Karpas-422 (cell line): ENCODE results near the gene S1PR3. TPM values are rescaled to one million over a fixed set of nuclear protein-coding genes. Genes with fewer than 3 reads are reported as not detected.

Source experiments
- DNase-seq: peaks from one replicate; pipeline ENCODE4 v3.0.0-alpha.2; 2015
- H2AFZ ChIP-seq: fragments of 200-600 bp; sonication (generic); 2 replicates; pipeline ENCODE4 v1.6.1; 2014; ENCODE audit warnings: antibody characterized with exemption, low read length, mixed read lengths
- H3K27ac ChIP-seq: fragments of 200-600 bp; sonication (generic); 2 replicates; pipeline ENCODE4 v1.5.1; 2014; ENCODE audit warnings: mild to moderate bottlenecking, low read length, moderate library complexity
- H3K27me3 ChIP-seq: fragments of 200-600 bp; sonication (generic); 2 replicates; pipeline ENCODE4 v1.6.1; 2014; ENCODE audit warnings: low read length, mixed read lengths
- H3K36me3 ChIP-seq: fragments of 200-600 bp; sonication (generic); 2 replicates; pipeline ENCODE4 v1.6.1; 2014; ENCODE audit warnings: low read length, mixed read lengths; ENCODE audit not compliant: insufficient read depth
- H3K4me1 ChIP-seq: fragments of 200-600 bp; sonication (generic); 2 replicates; pipeline ENCODE4 v1.6.1; 2014; ENCODE audit warnings: mild to moderate bottlenecking, low read length, mixed read lengths
- H3K4me2 ChIP-seq: fragments of 200-600 bp; sonication (generic); 2 replicates; pipeline ENCODE4 v1.6.1; 2014; ENCODE audit warnings: low read length, low read depth, mild to moderate bottlenecking; ENCODE audit not compliant: poor library complexity, severe bottlenecking
- H3K4me3 ChIP-seq: fragments of 200-600 bp; sonication (generic); 2 replicates; pipeline ENCODE4 v1.5.1; 2014; ENCODE audit warnings: mild to moderate bottlenecking, antibody characterized with exemption, low read length, mixed read lengths
- H3K79me2 ChIP-seq: fragments of 200-600 bp; sonication (generic); 2 replicates; pipeline ENCODE4 v1.6.1; 2014; ENCODE audit warnings: mild to moderate bottlenecking, low read length, mixed read lengths
- H3K9ac ChIP-seq: fragments of 200-600 bp; sonication (generic); 2 replicates; pipeline ENCODE4 v1.6.0; 2014; ENCODE audit warnings: low read length
- H3K9me2 ChIP-seq: fragments of 200-600 bp; sonication (generic), shearing (Covaris generic); replicated peaks from 2 replicates; pipeline ENCODE4 v1.6.0; 2014; ENCODE audit warnings: mild to moderate bottlenecking, low read length, moderate library complexity; ENCODE audit not compliant: insufficient read depth
- H3K9me3 ChIP-seq: fragments of 300-700, 200-600 bp; sonication (generic); 2 replicates; pipeline ENCODE4 v1.6.1; 2014; ENCODE audit warnings: low read length, mixed read lengths
- H4K20me1 ChIP-seq: fragments of 200-600 bp; sonication (generic); 2 replicates; pipeline ENCODE4 v1.6.1; 2014; ENCODE audit warnings: mild to moderate bottlenecking, antibody characterized with exemption, low read length, low read depth; ENCODE audit not compliant: insufficient read depth
- total RNA-seq: library from RNA; depleted of rRNA; stranded (reverse); fragments of >200 nt; shearing (Covaris generic); gene quantifications from 2 replicates; pipeline ENCODE4 v1.2.3, GENCODE V29; 2014; ENCODE audit warnings: low replicate concordance

The S1PR3 gene
- total RNA-seq, 1 experiment from 2014 or later: not detected

DNA sequence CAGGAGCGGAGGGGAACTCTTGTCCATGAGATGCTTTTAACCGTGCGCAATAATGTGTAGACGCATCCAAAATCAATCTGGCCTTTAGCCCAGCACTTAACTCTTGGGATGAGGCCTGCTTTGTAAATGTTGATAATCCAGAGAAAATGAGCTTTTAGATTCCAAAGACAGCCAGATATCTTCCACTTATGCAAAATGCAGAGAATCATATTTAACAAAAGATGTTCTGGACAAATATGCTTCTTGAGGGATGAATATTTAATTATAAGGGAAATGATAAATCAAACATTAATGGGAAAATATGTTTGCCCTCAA lies 5.6 kb downstream of the S1PR3 start:
- Histone ChIP-seq H3K9me3 (no peaks in the 10 kb centered on the region), H3K4me2 (no peak overlapping the region), H3K4me1 (peaks cover 2% of the 10 kb centered on the region; the same call in 1 of the 2 replicates), H3K9ac (no peak overlapping the region), H2AFZ (no peak overlapping the region), H3K79me2 (no peaks in the 10 kb centered on the region), H3K4me3 (no peak overlapping the region), H3K27ac (no peak overlapping the region), H4K20me1 (no peaks in the 10 kb centered on the region), H3K9me2 (no peaks in the 10 kb centered on the region), H3K36me3 (no peaks in the 10 kb centered on the region), H3K27me3 (no peaks in the 10 kb centered on the region)
- DNase-seq: no peak

DNA sequence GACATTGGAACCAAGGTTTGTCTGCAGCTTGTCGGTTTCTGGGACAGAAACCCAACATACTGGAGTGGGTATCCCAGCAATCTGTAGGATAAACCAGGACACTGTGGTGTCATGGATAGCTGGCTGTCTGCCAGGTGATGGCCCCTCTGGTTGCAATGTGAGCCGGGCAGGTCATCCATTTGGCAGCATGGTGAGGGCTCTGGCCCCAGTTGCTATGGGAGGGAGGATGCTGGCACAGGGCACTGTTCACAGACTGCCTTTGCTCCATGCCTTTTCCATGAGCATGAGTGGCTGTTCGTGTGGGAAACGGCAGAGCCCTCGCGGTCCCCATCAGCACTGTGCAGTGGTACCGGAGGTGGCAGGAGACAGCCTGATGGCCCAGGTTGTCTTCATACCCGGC lies 6.4 kb downstream of the S1PR3 start:
- no peak for DNase-seq
- H3K9me2 ChIP-seq: no peaks in the 10 kb centered on the region
- no peak overlapping the region for H3K27ac ChIP-seq
- no peaks in the 10 kb centered on the region for H3K9me3 ChIP-seq
- H3K4me3 ChIP-seq: no peak overlapping the region
- no peaks in the 10 kb centered on the region for H3K27me3 ChIP-seq
- no peak overlapping the region for H3K4me2 ChIP-seq
- H4K20me1 ChIP-seq: no peaks in the 10 kb centered on the region
- H3K9ac ChIP-seq: no peak overlapping the region
- no peaks in the 10 kb centered on the region for H3K36me3 ChIP-seq
- H3K79me2 ChIP-seq: no peaks in the 10 kb centered on the region
- H2AFZ ChIP-seq: no peak overlapping the region
- peaks cover 2% of the 10 kb centered on the region; the same call in 1 of the 2 replicates for H3K4me1 ChIP-seq

DNA sequence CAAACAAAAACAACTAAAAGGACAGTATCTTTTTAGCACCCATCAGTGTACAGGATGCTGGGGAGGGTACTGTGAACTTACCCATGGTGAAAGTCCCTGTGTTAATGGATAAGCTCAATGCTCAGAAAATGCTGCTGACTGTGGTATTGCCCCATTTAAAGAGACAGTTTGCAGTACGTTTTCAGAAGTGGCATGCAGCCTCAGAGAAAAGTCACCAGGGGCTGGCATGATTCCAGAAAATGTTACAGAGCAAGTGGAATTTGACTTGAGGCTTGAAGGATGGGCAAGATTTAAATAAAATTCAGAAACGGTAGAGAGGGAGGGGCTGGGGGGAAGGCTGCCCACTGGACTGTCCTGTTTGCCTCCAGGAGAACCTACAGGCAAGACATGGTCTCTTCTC lies 7.2 kb downstream of the S1PR3 start:
- H3K9ac ChIP-seq: no peak overlapping the region
- H2AFZ ChIP-seq: no peak overlapping the region
- no peak for DNase-seq
- H3K9me2 ChIP-seq: no peaks in the 10 kb centered on the region
- H4K20me1 ChIP-seq: no peaks in the 10 kb centered on the region
- H3K27ac ChIP-seq: no peak overlapping the region
- H3K27me3 ChIP-seq: no peaks in the 10 kb centered on the region
- H3K9me3 ChIP-seq: no peaks in the 10 kb centered on the region
- H3K36me3 ChIP-seq: no peaks in the 10 kb centered on the region
- H3K4me2 ChIP-seq: no peak overlapping the region
- no peaks in the 10 kb centered on the region for H3K79me2 ChIP-seq
- H3K4me3 ChIP-seq: no peak overlapping the region
- peaks cover 2% of the 10 kb centered on the region; the same call in 1 of the 2 replicates for H3K4me1 ChIP-seq

DNA sequence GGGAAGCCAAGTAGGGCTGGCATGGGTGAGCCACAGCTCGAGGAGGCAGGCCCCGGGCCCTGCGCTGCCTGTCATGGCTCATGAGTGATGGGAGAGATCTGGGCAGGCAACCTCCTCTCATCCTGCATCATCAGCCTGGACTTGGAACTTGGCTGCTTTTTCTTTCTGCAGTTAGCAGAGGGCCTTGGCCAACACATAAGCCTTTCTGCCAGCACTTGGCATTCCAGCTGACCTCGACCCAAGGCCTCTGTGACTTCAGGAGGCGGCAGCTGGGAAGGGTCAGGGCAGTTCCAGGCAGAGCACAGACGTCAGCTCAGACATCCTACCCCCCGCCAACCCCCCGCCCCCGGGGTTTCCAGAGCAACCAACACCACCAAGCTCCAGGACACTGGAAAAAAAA lies 7.6 kb downstream of the S1PR3 start:
- Histone ChIP-seq H3K79me2 (no peaks in the 10 kb centered on the region), H3K4me2 (no peak overlapping the region), H3K4me1 (peaks cover 2% of the 10 kb centered on the region; the same call in 1 of the 2 replicates), H4K20me1 (no peaks in the 10 kb centered on the region), H3K9ac (no peak overlapping the region), H3K27me3 (no peaks in the 10 kb centered on the region), H2AFZ (no peak overlapping the region), H3K9me3 (no peaks in the 10 kb centered on the region), H3K4me3 (no peak overlapping the region), H3K36me3 (no peaks in the 10 kb centered on the region), H3K27ac (no peak overlapping the region), H3K9me2 (no peaks in the 10 kb centered on the region)
- DNase-seq: no peak

DNA sequence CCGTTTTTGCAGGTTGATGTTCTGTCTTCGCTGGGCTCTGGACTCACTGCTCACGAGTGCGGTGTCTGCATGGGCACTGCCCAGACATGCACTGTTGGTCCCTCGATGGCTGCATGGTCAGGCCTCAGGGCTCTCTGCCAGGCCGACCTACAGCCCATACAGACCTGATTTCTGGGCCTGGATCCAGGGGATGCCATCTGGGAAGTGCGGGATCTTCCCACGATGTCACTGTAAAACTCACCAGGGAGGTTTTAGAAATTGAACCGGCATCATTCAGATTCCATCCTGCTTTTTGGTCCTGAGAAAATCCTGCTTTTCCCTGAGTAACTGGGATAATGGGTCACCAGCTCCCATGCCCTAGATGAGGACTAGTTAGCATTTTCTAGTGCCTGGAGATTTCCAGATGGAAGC lies 9.1 kb downstream of the S1PR3 start:
- Histone ChIP-seq H3K4me1 (no peaks in the 10 kb centered on the region), H3K4me2 (no peak overlapping the region), H3K27ac (no peak overlapping the region), H3K36me3 (no peaks in the 10 kb centered on the region), H3K9me2 (no peaks in the 10 kb centered on the region), H3K4me3 (no peak overlapping the region), H3K9ac (no peak overlapping the region), H3K27me3 (no peaks in the 10 kb centered on the region), H2AFZ (no peak overlapping the region), H3K79me2 (no peaks in the 10 kb centered on the region), H3K9me3 (no peaks in the 10 kb centered on the region), H4K20me1 (no peaks in the 10 kb centered on the region)
- DNase-seq: no peak

DNA sequence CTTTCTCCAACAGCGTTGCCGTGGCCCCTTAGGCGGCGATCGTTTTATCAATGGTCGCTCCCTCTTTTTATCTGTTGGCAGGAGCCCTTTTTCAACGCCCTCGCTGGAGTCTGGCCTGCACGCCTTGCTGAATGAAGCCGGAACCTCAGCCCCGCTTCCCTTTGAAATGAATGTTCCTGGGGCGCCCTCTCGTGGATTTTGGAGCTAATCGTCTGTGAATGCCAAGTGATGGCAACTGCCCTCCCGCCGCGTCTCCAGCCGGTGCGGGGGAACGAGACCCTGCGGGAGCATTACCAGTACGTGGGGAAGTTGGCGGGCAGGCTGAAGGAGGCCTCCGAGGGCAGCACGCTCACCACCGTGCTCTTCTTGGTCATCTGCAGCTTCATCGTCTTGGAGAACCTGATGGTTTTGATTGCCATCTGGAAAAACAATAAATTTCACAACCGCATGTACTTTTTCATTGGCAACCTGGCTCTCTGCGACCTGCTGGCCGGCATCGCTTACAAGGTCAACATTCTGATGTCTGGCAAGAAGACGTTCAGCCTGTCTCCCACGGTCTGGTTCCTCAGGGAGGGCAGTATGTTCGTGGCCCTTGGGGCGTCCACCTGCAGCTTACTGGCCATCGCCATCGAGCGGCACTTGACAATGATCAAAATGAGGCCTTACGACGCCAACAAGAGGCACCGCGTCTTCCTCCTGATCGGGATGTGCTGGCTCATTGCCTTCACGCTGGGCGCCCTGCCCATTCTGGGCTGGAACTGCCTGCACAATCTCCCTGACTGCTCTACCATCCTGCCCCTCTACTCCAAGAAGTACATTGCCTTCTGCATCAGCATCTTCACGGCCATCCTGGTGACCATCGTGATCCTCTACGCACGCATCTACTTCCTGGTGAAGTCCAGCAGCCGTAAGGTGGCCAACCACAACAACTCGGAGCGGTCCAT lies 10.0 kb downstream of the S1PR3 start:
- Histone ChIP-seq H4K20me1 (no peaks in the 10 kb centered on the region), H3K9me2 (no peaks in the 10 kb centered on the region), H2AFZ (no peak overlapping the region)

DNA sequence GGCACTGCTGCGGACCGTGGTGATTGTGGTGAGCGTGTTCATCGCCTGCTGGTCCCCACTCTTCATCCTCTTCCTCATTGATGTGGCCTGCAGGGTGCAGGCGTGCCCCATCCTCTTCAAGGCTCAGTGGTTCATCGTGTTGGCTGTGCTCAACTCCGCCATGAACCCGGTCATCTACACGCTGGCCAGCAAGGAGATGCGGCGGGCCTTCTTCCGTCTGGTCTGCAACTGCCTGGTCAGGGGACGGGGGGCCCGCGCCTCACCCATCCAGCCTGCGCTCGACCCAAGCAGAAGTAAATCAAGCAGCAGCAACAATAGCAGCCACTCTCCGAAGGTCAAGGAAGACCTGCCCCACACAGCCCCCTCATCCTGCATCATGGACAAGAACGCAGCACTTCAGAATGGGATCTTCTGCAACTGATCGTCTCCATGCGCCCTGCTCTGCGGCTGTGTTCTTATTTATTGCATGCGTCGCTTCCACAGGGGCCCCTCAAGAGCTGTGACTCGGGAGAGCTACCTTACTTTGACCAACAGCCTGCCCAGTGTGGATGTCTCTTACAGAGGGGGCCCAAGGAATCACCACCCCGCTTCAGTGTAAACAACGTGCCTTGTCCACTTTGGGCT lies 10.8 kb downstream of the S1PR3 start:
- no peaks in the 10 kb centered on the region for H3K27me3 ChIP-seq
- peaks cover 12% of the 10 kb centered on the region for H3K4me1 ChIP-seq
- H3K9me2 ChIP-seq: no peaks in the 10 kb centered on the region
- no peak overlapping the region for H2AFZ ChIP-seq
- H3K36me3 ChIP-seq: no peaks in the 10 kb centered on the region
- no peaks in the 10 kb centered on the region for H3K79me2 ChIP-seq
- no peak overlapping the region for H3K4me3 ChIP-seq
- H4K20me1 ChIP-seq: no peaks in the 10 kb centered on the region
- no peak overlapping the region for H3K4me2 ChIP-seq
- no peak overlapping the region for H3K9ac ChIP-seq
- no peaks in the 10 kb centered on the region for H3K9me3 ChIP-seq
- DNase-seq: no peak
- no peak overlapping the region for H3K27ac ChIP-seq

More for the DNA sequence above, 10.0 kb downstream of the S1PR3 start:
- H3K79me2 ChIP-seq: no peaks in the 10 kb centered on the region
- peak; percentile 92 for DNase-seq
- no peak overlapping the region for H3K4me3 ChIP-seq
- H3K9me3 ChIP-seq: no peaks in the 10 kb centered on the region
- H3K27me3 ChIP-seq: no peaks in the 10 kb centered on the region
- peaks cover 5% of the 10 kb centered on the region for H3K4me1 ChIP-seq
- no peak overlapping the region for H3K4me2 ChIP-seq
- H3K9ac ChIP-seq: no peak overlapping the region
- no peaks in the 10 kb centered on the region for H3K36me3 ChIP-seq
- no peak overlapping the region for H3K27ac ChIP-seq

DNA sequence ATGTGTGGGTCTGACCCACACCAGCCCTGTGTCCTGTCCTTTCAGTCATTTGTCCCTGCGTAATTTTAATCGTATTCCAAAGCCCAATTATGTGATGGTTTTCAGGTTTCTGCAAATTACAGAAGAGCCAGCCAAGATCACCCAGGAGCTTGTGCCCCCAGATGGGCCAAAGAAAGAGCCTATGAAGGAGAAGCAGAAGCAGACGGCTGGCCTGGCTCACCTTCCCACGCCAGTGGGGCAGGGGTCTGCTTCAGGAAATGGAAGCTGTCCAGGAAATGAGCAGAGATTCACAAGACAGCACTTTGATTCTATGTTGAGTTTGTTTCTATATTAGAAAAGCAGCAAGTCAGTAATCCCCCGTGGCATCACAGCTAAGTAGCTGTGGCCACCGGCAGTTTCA lies 11.7 kb downstream of the S1PR3 start:
- Histone ChIP-seq H3K4me1 (peaks cover 17% of the 10 kb centered on the region), H3K4me3 (no peak overlapping the region), H3K27ac (no peak overlapping the region), H3K36me3 (no peaks in the 10 kb centered on the region), H3K27me3 (no peaks in the 10 kb centered on the region), H4K20me1 (no peaks in the 10 kb centered on the region), H3K9me2 (no peaks in the 10 kb centered on the region), H3K79me2 (no peaks in the 10 kb centered on the region), H3K9ac (no peak overlapping the region), H3K9me3 (no peaks in the 10 kb centered on the region), H3K4me2 (no peak overlapping the region), H2AFZ (no peak overlapping the region)
- no peak for DNase-seq
